Stimulated activated CD8-positive, alpha-beta memory T cell treated with anti-CD3 and anti-CD28 coated beads, Interleukin-7, amount 100 ng/mL, for 24 hours (primary cell): ENCODE results near the gene NAPB.

Source experiments
- DNase-seq: peaks from one replicate; pipeline ENCODE4 v3.0.0-alpha.2; 2020; ENCODE audit warnings: low read depth

NAPB gene

DNA sequence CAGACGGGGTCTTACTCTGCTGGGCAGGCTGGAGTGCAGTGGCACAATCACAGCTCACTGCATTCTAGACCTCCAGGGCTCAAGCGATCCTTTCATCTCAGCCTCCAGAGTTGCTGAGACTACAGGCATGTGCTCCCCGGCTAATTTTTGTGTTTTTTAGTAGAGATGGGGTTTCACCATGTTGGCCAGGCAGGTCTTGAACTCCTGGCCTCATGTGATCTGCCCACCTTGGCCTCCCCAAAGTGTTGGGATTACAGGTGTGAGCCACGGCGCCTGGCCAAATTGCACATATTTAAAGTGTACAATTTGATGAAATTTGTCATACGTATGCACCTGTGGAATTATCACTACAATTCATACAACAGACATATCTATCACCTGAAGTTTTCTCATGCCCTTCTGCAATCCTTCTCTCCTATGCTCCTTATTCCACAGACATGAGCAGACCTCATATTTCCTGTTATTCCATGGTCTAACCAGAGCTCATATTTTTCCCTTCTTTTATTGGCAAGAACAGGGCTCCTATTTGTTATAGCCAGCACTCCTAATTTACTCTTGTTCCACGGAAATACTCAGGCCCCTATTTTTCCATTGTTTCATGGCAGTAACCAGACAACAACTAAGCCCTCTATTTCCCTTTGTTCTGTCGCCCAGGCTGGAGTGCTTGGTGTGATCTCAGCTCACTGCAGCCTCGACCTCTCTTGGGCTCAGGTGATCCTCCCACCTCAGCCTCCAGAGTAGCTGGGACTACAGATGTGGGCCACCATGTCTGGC is 16.0 kb upstream of the NAPB start:
- no peak for DNase-seq

DNA sequence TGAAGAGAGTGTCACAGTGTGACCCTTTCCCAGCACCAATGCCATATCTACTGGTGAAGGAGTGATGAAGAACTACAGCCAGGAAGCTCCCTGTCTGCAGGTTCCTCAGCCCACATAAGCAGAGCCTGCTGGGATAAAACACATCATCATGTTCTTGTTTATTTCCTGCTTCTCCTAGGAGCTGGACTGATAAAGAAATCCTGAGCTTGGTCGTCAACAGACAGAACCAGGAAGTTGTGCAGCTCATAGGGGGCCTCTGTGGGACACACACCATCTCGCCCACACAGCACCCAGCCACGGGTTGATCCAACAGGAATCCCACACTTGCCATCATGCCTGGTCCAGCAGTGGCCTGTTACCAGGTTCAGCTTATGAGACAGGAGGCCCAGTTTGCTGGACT is 15.4 kb upstream of the NAPB start:
- no peak for DNase-seq

DNA sequence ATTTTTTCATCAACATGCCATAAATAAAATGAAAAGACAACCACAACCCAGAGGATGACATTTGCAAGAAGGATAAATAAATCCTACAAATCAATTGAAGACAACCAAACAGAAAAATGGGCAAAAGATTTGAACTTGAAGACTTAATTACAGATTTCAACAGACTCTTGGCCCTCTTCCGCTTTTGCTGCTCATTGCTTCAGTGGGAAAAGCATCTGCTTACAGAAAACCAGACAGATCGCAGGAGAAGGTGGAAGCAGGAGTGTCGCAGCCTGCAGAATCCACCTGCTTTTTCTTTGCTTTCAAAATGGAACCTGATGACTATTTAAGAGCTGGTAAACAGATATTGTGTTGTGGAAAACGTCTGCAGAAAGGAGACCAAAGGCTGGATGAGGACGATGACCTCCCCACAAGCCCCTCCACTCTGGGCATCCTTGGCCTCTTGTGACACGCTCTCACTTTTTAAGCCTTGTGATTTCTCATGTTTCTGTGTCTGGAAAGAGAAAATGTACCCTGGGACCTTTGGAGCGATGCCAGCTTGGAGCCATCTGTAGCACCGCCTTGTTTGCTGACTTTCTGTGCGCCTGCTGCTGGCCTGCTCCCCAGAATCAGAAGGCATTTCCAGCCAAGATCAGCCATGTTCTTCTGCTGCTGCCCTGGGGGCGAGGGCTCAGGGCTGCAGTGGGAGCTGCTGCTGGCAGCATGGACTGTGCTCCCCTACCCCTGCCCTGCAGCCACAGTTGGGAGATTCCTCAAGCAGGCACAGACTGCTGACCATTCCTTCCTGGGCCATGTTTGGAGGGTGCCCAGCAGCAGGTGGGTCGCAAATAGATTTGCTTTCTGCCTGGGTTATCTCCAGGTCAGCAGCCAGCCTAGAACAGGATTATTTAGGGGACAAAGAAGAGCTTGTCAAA is 14.6 kb upstream of the NAPB start:
- no peak for DNase-seq

DNA sequence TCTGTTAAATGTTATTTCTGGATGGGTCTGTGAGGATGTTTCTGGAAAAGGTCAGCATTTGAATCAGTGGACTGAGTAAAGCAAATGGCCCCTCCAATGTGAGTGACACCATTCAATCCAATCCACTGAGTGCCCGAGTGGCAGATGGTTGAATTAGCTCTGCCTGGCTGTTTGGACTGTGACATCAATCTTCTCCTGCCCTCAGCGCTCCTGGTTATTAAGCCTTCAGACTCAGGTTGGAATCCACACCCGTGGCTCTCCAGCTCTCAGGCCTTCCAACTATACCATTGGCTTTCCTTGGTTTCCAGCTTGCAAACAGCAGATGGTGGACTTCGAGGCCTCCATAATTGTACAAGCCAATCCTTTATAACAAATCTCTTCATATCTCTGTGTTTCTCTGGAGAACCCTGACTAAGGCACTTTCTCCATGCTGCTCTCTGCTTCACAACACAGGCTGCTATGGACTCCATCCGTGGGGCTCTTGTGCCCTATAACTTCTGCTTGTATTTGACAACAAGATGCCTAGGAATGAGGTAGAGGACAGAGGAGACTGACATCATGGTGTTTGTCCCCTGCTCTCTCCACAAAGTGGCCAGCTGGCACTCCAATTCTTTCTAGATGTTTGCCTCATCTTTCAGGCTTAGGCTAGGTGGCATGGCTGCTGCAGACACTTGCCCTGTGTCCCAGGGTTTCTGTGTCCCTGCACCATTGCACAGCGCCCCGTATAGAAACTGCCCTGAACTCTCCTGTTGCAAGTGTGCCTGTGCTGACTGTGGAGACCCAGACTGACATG is 13.4 kb upstream of the NAPB start:
- no peak for DNase-seq

DNA sequence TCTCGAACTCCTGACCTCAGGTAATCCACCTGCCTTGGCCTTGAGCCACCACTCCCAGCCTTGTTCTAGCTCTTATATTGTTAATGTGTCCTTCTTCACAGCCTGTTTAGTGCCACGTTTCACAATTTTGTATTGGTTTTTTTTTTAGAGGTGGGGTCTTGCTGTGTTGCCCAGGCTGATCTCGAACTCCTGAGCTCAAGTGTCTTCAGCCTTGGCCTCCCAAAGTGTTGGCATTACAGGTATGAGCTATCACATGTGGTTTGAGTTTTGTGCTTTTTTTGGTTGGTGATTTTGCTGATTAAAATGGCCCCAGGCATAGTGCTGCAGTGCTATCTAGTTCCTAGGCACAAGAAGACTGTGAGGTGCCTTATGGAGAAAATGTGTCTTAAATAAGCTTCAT is 12.3 kb upstream of the NAPB start:
- DNase-seq = no peak

DNA sequence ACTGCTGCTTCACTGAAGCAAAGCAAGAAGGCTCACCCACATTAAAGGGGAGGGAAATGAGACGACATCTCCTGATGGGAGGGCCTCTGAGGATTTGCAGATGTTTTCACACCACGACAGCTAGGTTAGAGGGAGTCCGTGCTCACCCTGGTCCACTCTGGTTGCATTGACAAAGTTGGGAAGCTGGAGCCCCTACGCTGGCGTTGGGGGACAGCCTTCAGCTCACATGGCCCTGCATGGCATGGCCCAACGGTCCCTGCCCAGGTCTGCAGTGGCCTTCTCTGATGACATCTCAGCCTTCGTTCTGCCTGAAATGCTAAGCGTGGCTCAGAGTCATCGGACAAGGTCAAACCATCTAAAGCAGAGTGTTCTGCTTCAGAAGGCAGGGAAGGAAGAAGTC is 3.8 kb upstream of the NAPB start:
- no peak for DNase-seq

DNA sequence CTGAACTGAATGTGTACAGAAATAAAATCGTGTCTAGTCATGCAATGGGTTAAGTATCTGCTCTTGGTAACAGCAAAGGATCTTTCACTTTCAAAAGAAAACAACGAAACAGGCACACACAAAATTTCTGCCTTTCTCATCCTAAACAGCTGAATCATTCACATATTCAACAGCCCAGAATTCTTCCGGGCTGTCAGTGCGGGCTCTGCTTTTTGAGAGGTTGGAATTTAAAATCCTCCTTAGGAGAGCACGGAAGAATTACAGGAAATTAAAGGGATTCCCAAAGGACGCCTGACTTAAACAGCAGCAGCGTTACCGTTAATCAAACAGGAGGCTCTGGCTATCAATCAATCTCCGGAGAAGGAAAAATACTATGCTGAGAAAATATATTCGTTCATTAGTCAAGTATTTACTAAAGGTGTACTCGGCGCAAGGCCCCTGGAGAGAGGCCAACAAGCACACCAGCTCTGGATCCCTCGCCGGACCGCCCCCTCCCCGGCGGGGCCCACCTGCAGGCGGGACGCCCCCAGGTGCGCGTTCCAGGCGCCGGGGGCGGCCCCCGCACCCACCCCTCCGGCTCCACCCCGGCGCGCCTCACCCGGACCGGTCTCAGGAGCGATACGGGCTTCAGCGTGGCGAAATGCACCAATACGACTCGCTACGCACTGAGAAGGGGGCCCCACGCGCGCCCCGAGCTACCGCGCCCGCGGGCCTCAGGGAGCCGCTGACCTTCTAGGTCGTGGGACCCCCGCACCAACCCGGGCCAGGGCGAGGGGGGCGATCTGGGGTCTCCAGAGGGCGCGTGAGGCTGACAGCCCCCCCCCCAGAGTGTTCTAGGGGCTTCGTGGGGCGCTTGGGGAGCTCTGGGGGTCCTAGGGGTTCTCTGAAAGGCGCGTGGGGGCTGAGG is 1.0 kb downstream of the NAPB start:
- DNase-seq = peak; percentile 8

DNA sequence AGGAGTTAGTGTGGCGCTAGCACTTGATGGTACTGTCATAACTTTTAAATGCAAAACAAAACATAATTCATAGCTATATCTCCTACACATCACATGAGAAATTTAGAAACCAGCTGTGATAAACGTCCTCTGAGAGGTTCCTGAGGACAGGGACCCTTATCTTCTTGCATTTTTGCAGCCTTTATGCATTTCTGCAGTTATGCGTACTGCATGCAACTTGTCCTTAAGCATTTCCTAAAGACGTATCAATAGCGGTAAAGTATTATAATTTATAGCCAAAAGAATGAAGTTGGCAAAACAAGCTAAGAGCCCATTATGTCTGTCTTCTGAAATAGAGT is 1.7 kb downstream of the NAPB start:
- DNase-seq = no peak

DNA sequence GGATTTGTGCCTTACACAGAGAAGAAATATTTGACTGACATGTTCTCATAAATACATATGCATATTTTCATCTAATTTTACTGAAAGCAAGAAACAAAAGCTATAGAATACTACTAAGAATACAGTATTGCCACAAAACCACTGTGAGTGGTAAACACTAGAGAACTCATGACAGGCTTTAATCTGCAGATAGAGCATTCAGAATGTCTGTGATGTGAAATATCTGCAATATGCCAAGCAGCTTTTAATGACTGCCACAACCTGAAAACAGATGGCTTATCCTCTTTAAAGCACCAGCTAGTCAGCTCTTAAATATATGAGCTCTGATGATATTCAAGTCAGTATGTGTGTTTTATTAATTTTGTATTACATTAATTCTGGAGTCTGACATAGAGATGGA is 3.4 kb downstream of the NAPB start:
- DNase-seq = no peak

DNA sequence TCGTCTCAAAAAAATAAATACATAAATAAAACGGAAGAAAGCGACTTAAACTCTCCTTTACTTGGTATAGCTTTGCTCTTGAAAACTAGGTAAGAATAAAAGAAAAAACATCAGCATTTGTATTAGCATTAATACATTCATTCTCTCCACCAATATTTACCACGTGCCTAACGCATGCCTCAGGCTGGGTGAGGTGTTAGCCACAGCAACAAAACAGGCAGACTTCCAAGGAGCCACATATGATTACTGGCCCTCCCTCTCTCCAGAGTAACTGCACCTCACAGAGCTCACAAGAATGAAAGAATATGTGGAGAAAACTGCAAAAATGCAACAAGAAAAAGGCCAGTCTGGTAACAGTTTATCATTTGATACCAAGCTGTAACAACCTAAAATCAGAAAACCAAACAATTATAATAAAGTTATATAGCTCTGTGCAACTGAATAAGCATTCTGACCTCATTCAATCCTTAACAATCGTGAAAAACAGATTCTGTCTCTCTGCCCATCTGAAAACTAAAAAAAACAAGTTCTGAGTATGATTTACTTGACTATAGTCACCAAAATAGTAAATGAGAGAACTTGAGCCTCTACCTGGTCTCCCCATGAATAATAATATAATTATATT is 5.2 kb downstream of the NAPB start:
- no peak for DNase-seq

DNA sequence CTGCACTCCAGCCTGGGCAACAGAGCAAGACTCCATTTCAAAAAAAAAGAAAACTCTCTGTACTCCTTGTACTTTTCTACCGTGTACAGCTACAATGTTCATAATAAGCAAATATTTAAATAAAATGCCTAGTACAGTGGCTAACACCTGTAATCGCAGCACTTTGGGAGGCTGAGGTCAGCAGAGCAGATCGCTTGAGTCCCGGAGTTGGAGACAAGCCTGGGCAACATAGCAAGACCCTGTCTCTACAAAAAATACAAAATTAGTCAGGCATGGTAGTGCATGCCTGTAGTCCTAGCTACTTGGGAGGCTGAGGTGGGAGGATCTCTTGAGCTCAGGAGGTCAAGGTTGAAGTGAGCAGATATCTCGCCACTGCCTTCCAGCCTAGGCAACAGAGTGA is 5.7 kb downstream of the NAPB start:
- no peak for DNase-seq

DNA sequence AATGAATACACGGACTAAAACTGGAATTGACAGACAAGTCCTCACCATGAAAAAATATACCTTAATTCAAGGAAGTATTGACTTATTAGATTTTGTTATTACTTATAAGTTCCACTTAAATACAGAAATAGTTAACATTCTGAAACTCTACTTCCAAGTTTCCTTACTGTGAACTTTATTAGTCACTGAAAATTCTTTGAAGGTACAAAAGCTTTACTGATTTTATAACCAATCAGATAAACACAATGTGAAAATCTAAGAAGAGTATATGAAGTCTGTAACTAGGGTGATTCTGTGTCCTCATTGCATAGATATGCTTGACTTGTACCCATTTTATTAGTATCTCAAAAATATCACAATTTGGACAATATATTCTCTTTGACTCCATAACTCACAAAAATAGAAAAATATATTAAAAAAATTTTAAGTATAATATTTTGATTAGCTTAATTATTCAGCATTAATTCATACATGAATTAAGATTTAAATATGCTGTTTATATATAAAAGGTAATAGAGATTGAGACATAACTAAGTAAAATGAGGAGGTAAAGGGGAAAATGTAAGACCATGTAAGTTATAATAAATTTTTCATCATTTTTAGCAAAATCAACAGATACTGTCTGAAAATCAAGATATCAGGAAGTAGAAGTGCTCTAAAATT is 6.6 kb downstream of the NAPB start:
- DNase-seq = no peak

DNA sequence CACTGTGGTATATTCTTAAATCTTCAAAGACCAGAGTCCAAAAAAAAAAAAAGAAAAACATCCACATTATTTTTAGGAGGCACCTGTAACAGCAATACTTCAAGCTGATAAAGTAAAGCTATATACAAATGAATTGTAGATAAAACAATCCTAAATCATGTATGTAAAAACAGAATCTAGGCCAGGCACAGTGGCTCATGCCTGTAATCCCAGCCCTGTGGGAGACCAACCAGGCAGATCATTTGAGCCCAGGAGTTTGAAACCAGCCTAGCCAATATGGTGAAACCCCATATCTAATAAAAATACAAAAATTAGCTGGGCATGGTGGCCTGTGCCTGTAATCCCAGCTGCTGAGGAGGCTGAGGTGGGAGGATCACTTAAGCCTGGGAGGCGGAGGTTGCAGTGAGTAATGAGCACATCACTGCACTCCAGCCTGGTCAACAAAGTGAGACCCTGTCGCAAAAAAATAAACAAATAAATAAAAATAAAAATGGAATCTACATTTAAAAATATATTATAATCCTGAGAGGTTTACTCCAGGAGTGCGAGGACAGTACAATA is 7.3 kb downstream of the NAPB start:
- DNase-seq = no peak

DNA sequence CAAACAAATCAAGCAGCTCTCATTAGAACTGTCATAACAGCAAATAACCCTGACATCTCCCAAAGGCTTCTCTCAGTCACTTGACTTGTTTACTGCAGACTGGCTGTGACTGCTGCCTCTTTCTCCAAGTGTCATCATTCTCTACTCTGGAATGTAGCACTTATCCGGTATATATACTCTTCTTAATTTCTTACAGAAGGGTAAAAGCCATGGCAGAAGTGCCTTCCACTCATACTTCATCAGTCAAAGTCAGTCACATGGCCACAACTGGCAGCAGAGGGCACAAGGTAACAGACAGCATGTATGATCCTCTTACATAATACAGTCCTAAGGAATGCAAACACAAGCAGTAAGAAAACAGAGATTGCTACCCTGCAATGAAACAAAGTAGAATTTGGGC is 9.3 kb downstream of the NAPB start:
- no peak for DNase-seq

DNA sequence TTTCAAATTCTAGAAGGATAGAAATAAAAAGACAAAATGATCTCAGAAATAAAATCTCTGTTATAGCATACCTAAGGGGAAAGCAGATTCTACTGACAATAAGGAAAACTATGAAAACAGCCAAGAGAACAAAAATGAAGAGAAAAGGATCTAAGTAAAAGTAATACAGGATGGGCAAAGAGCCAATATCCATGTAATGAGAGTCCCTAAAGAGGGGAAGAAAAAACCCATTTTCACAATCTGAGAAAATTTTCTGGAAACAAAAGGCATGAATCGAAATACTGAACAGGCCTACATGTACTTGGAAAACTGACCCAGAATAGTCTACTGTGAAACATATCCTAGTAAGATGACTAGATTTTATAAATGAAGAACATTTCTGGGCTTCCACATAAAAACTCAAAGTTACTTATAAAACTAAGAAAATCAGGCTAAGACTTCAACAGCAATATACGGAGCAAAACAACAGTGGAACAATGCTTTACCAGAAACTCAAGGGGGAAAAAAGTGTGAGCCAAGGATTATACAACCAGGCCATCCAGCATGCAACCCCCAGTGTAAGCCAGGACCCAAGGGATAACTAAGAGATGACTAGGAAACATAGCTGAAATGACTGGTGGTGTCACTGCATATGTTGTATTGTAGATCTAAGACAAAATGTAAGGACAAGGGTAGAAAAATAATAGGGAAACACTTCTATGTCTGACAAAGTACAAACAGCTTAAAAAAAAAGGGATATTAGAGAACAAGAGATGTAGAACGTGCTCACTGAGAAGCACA is 10.2 kb downstream of the NAPB start:
- no peak for DNase-seq

DNA sequence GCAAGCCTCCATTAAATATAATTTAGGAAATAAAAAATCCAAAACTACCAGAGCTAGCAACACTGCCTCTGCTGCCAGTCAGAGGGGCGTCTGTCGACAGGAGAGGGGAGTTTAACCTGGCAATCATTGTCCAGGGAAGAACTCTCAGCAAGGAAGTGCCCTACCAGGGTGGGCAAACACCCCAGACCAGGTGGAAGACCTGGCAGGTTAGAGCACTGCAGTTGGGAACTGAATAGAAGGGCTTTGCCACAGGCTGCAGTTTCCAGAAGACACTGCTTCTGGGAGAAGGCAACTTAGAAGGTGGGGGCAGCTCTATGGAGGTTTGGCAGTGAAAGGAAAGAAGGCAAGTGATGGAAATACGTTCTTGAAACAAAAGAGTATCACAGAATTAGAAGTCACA is 11.5 kb downstream of the NAPB start:
- no peak for DNase-seq

DNA sequence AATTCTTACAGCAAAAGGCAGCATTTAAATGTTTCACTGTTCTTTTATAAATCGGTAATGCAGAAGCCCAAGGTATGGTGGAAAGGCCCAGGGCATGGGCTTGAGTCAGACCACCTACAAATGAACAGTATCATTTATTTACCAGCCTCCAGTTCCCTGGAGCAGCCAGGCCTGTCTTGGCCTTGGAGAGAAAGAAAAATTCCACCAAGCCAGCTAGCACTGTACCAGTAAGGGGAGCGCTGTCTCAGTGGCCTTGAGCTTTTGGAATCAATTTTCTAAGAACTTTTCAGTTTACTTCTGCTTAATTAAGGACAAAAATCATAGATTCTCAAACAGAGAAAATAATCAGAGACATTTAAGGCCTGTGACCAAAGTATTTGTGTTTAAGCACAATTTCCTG is 12.3 kb downstream of the NAPB start:
- no peak for DNase-seq

DNA sequence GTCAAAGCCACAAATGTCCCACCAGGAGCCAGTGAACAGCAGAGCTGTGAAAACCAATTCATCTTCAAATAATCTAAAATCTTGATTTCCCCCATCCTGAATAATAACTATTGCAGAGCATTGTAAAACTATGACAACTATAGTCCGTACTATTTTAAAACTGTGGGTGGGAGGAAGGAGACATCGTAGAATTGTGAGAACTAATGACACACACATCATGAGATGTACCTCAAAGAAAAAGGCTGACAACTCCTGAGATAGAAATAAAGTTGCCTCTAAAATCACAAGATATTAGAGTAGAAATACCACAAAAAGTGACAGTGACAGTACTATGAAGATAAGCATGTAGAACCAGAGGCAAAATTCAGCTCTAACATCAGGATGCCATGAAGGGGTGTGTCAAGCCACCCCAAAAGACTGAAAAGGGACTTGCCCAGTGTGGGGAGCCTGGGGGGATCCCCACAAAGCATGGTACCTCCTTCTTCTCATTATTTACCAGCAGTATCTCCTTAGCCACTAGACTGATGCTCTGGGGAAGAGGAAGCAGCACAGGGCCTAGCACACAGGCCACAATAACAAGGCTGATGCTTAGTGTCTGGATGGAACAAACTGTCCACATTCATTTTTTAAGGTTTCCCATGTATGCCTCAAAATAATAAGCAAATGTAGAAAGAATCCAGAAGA is 13.4 kb downstream of the NAPB start:
- DNase-seq = no peak

DNA sequence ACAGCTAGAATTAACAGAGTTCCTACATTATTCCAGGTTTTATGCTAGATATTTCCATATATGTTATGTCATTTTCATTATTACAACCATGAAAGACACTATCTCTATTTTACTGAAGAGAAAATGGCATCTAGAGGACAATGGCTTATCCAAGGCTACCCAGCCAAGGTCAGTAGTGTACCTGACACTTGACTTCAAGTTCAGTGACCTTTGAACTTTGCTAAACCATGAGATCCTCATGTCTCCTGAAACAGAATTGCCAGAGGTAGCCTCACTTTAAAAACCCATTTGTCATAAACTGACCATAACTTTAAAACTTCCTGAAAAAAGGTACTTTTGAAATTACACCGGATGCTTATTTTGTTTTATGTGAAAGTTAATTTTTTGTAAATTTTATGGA is 14.4 kb downstream of the NAPB start:
- no peak for DNase-seq
